ENCODE measurements around the gene ABHD14A.
"Not testable (repeated sequence)": the region's sequence is repeated elsewhere in the genome, so short reads cannot be mapped to it uniquely, and the experiment has no call there.

The ABHD14A gene

GRCh38 chr3:51970606-51971300 is 4.1 kb upstream of the ABHD14A start:
- no peak for DNase-seq (ENCODE audit: low read depth, low spot score)

GRCh38 chr3:51971350-51971749 is 3.5 kb upstream of the ABHD14A start:
- DNase-seq (ENCODE audit: low read depth, low spot score) = no peak

- no peak for DNase-seq (ENCODE audit: low read depth, low spot score)
Measured at GRCh38 chr3:51974277-51974962, 444 bp upstream of the ABHD14A start.

GRCh38 chr3:51975852-51976549 is 1.1 kb downstream of the ABHD14A start:
- no peak for DNase-seq (ENCODE audit: low read depth, low spot score)

- no peak for DNase-seq (ENCODE audit: low read depth, low spot score)
Measured at GRCh38 chr3:51977446-51978142, 2.7 kb downstream of the ABHD14A start.

- no peak for DNase-seq (ENCODE audit: low read depth, low spot score)
Measured at GRCh38 chr3:51978143-51978502, 3.3 kb downstream of the ABHD14A start.

GRCh38 chr3:51980253-51980652 is 5.4 kb downstream of the ABHD14A start:
- DNase-seq (ENCODE audit: low read depth, low spot score) = no peak

GRCh38 chr3:51982352-51982837 is 7.5 kb downstream of the ABHD14A start:
- no peak for DNase-seq (ENCODE audit: low read depth, low spot score)

GRCh38 chr3:51982838-51983577 is 8.1 kb downstream of the ABHD14A start, which contains the start of gene ACY1:
Gene ACY1, plus strand, starts transcription at chr3:51983535. Its CDS starts 530 bp downstream, at chr3:51984065.
- no peak for DNase-seq (ENCODE audit: low read depth, low spot score)

GRCh38 chr3:51983578-51984268 is 8.9 kb downstream of the ABHD14A start:
- no peak for DNase-seq (ENCODE audit: low read depth, low spot score)

GRCh38 chr3:51984269-51984647 is 9.4 kb downstream of the ABHD14A start:
- no peak for DNase-seq (ENCODE audit: low read depth, low spot score)

- no peak for DNase-seq (ENCODE audit: low read depth, low spot score)
Measured at GRCh38 chr3:51985063-51985462, 10.2 kb downstream of the ABHD14A start.

GRCh38 chr3:51986010-51986947 is 11.4 kb downstream of the ABHD14A start:
- no peak for DNase-seq (ENCODE audit: low read depth, low spot score)

- no peak for DNase-seq (ENCODE audit: low read depth, low spot score)
Measured at GRCh38 chr3:51987568-51987967, 12.7 kb downstream of the ABHD14A start.

- DNase-seq (ENCODE audit: low read depth, low spot score) = no peak
Measured at GRCh38 chr3:51988286-51989146, 13.7 kb downstream of the ABHD14A start.

GRCh38 chr3:51990501-51990971 is 15.7 kb downstream of the ABHD14A start:
- DNase-seq (ENCODE audit: low read depth, low spot score) = not testable (repeated sequence)

- no peak for DNase-seq (ENCODE audit: low read depth, low spot score)
Measured at GRCh38 chr3:51992017-51992682, 17.3 kb downstream of the ABHD14A start.

- not testable (repeated sequence) for DNase-seq (ENCODE audit: low read depth, low spot score)
Measured at GRCh38 chr3:51993657-51994056, 18.8 kb downstream of the ABHD14A start.
